DND-41 (cell line): ENCODE data around the gene ANXA3.
A peak's percentile ranks its signal among the peaks of the same experiment; 100 is the strongest.

Experiments
- ATAC-seq: fragments of 200-7000 bp; cut with Tn5 transposase; 3 replicates; pipeline ENCODE4 v1.9.1; 2021; ENCODE audit warnings: low read depth; ENCODE audit not compliant: insufficient read depth
- DNase-seq: peaks from one replicate; pipeline ENCODE4 v3.0.0-alpha.2; 2020
- H2AFZ ChIP-seq: 2 replicates; pipeline ENCODE4 v1.6.0; 2012; ENCODE audit warnings: low read depth, low read length
- H3K27ac ChIP-seq: 2 replicates; pipeline ENCODE4 v1.5.1; 2012; ENCODE audit warnings: low read length, inconsistent platforms
- H3K27me3 ChIP-seq: fragments of 200-600 bp; sonication (generic); 2 replicates; pipeline ENCODE4 v1.6.0; 2012; ENCODE audit warnings: low read length, mild to moderate bottlenecking, inconsistent platforms; ENCODE audit not compliant: insufficient read depth, poor library complexity
- H3K36me3 ChIP-seq: 2 replicates; pipeline ENCODE4 v1.5.1; 2012; ENCODE audit warnings: low read length, inconsistent platforms; ENCODE audit not compliant: insufficient read depth
- H3K4me1 ChIP-seq: 2 replicates; pipeline ENCODE4 v1.5.1; 2012; ENCODE audit warnings: mild to moderate bottlenecking, low read length; ENCODE audit not compliant: insufficient read depth
- H3K4me2 ChIP-seq: 2 replicates; pipeline ENCODE4 v1.6.0; 2012; ENCODE audit warnings: mild to moderate bottlenecking, moderate library complexity, low read length, inconsistent platforms; ENCODE audit not compliant: insufficient read depth
- H3K4me3 ChIP-seq, 2 experiments: fragments of 200-600 bp in 1 of 2; shearing (Covaris generic) in 1 of 2; 2 replicates each; pipeline ENCODE4 v1.5.1; 2012 to 2016; ENCODE audit warnings: inconsistent platforms in 2 of 2, low read length in 2 of 2, mild to moderate bottlenecking in 2 of 2, low read depth in 1 of 2, moderate library complexity in 1 of 2
- H3K79me2 ChIP-seq: 2 replicates; pipeline ENCODE4 v1.6.0; 2012; ENCODE audit warnings: low read length, inconsistent platforms; ENCODE audit not compliant: insufficient read depth
- H3K9ac ChIP-seq: 2 replicates; pipeline ENCODE4 v1.6.0; 2012; ENCODE audit warnings: low read depth, mild to moderate bottlenecking, inconsistent platforms, low read length, moderate library complexity
- H3K9me3 ChIP-seq: 2 replicates; pipeline ENCODE4 v1.5.1; 2012; ENCODE audit warnings: low read length, moderate library complexity, mild to moderate bottlenecking, inconsistent platforms; ENCODE audit not compliant: insufficient read depth, severe bottlenecking
- H4K20me1 ChIP-seq: 2 replicates; pipeline ENCODE4 v1.6.0; 2012; ENCODE audit warnings: low read length; ENCODE audit not compliant: insufficient read depth
- EZH2 ChIP-seq: IDR thresholded peaks from 3 replicates; pipeline ENCODE4 v1.6.1; 2012; ENCODE audit warnings: borderline replicate concordance, low read depth, mild to moderate bottlenecking, moderate library complexity, low read length, inconsistent platforms; ENCODE audit not compliant: severe bottlenecking
- TF ChIP-seq, protein P1 (sequence below): IDR thresholded peaks from 2 replicates; pipeline ENCODE4 v1.5.1; 2012; ENCODE audit warnings: borderline replicate concordance, low read length, moderate library complexity, mild to moderate bottlenecking; ENCODE audit not compliant: poor library complexity, severe bottlenecking; ENCODE audit errors: extremely low read depth

The ANXA3 gene

GRCh38 chr4:78653655-78654054 lies 102.1 kb downstream of the ANXA3 start:
- Histone ChIP-seq H2AFZ (no peak overlapping the region), H4K20me1 (no peaks in the 10 kb centered on the region), H3K9ac (no peak overlapping the region), H3K9me3 (no peaks in the 10 kb centered on the region), H3K27ac (no peak overlapping the region), H3K79me2 (no peaks in the 10 kb centered on the region), H3K27me3 (no peaks in the 10 kb centered on the region), H3K4me2 (no peak overlapping the region), H3K4me1 (peaks cover 34% of the 10 kb centered on the region), H3K4me3 (no peak overlapping the region), H3K36me3 (no peaks in the 10 kb centered on the region)
- no peak for ATAC-seq
- DNase-seq, result no peak
- TF ChIP-seq, protein P1, sequence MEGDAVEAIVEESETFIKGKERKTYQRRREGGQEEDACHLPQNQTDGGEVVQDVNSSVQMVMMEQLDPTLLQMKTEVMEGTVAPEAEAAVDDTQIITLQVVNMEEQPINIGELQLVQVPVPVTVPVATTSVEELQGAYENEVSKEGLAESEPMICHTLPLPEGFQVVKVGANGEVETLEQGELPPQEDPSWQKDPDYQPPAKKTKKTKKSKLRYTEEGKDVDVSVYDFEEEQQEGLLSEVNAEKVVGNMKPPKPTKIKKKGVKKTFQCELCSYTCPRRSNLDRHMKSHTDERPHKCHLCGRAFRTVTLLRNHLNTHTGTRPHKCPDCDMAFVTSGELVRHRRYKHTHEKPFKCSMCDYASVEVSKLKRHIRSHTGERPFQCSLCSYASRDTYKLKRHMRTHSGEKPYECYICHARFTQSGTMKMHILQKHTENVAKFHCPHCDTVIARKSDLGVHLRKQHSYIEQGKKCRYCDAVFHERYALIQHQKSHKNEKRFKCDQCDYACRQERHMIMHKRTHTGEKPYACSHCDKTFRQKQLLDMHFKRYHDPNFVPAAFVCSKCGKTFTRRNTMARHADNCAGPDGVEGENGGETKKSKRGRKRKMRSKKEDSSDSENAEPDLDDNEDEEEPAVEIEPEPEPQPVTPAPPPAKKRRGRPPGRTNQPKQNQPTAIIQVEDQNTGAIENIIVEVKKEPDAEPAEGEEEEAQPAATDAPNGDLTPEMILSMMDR, result no peak
- no peak for TF ChIP-seq EZH2

DNA sequence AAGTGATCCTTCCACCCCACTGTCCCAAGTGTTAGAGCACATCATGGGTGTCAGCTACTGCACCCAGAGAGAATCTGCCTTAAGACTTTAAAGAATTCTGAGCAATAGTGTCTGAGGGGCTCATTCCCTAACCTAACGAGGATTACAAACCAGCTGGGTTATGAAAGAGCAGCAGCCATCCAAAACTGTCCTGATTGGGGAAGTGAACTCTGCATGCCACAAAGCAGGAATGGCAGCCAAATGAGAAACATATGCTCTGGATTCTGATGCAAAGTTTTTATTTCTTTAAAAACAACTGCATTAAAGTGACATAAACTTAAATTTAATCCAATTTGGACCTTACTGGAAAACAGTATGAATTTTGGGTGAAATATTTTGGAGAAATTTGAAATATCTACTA lies 103.2 kb downstream of the ANXA3 start:
- Histone ChIP-seq H3K9ac (no peak overlapping the region), H3K27me3 (no peaks in the 10 kb centered on the region), H2AFZ (no peak overlapping the region), H3K9me3 (no peaks in the 10 kb centered on the region), H4K20me1 (no peaks in the 10 kb centered on the region), H3K27ac (no peak overlapping the region), H3K79me2 (no peaks in the 10 kb centered on the region), H3K4me1 (peaks cover 42% of the 10 kb centered on the region), H3K36me3 (no peaks in the 10 kb centered on the region), H3K4me2 (no peak overlapping the region), H3K4me3 (no peak overlapping the region)
- TF ChIP-seq, protein P1, result no peak
- no peak for TF ChIP-seq EZH2
- DNase-seq, result no peak
- ATAC-seq, result no peak

GRCh38 chr4:78656968-78657445 lies 105.4 kb downstream of the ANXA3 start:
- no peaks in the 10 kb centered on the region for H3K9me3 ChIP-seq
- peak overlapping the region; percentile 65 for H2AFZ ChIP-seq
- peak; percentile 64 for DNase-seq
- TF ChIP-seq, protein P1, result no peak
- no peak for TF ChIP-seq EZH2
- no peaks in the 10 kb centered on the region for H3K36me3 ChIP-seq
- ATAC-seq, result peak; percentile 70
- peak overlapping the region; percentile 30 for H3K9ac ChIP-seq
- H3K79me2 ChIP-seq, result no peaks in the 10 kb centered on the region
- no peaks in the 10 kb centered on the region for H3K27me3 ChIP-seq
- no peaks in the 10 kb centered on the region for H4K20me1 ChIP-seq
- H3K4me3 ChIP-seq, result peak overlapping the region in 1 of 2 experiments; percentile 39; a peak in 2 of 4 replicates
- peak overlapping the region; percentile 78 for H3K27ac ChIP-seq
- H3K4me2 ChIP-seq, result peak overlapping the region; percentile 68
- peaks cover 41% of the 10 kb centered on the region for H3K4me1 ChIP-seq

DNA sequence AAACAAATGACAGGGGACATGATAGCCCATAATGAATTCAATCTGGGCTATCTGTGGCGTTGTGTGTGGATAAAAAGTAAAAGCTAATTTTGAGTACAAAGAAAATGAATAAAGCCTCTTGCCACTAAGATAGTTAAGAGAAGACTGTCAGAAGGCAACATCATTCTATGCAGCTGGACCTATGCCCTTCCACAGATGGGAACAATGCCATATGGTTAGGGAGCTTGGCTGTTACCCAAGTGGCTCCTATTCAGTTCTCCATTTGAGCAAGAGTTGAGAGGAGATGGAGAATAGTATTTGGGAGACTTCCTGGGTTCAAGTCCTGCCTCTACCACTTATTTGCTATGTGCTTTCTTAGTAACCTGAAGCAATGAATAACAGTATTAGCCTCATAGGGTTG lies 107.7 kb downstream of the ANXA3 start:
- peaks cover 36% of the 10 kb centered on the region for H3K4me1 ChIP-seq
- H3K27me3 ChIP-seq, result no peaks in the 10 kb centered on the region
- H3K9me3 ChIP-seq, result no peaks in the 10 kb centered on the region
- 0 out of 2 replicates have a peak overlapping the region, but pooled peaks have one; percentile 19 for H3K27ac ChIP-seq
- H3K4me2 ChIP-seq, result no peak overlapping the region
- H3K79me2 ChIP-seq, result no peaks in the 10 kb centered on the region
- H3K9ac ChIP-seq, result no peak overlapping the region
- H2AFZ ChIP-seq, result no peak overlapping the region
- DNase-seq (no peak), ATAC-seq (no peak)
- no peaks in the 10 kb centered on the region for H3K36me3 ChIP-seq
- no peak for TF ChIP-seq EZH2
- TF ChIP-seq, protein P1, result no peak
- H4K20me1 ChIP-seq, result no peaks in the 10 kb centered on the region
- no peak overlapping the region for H3K4me3 ChIP-seq
